ENCODE measurements around the gene SHLD2. TPM values are rescaled to one million over a fixed set of nuclear protein-coding genes. Genes with fewer than 3 reads are reported as not detected.
"Not testable (repeated sequence)": the region's sequence is repeated elsewhere in the genome, so short reads cannot be mapped to it uniquely, and the experiment has no call there.

Gene SHLD2
- total RNA-seq, 1 experiment from 2014 or later, result 15.9 TPM

DNA sequence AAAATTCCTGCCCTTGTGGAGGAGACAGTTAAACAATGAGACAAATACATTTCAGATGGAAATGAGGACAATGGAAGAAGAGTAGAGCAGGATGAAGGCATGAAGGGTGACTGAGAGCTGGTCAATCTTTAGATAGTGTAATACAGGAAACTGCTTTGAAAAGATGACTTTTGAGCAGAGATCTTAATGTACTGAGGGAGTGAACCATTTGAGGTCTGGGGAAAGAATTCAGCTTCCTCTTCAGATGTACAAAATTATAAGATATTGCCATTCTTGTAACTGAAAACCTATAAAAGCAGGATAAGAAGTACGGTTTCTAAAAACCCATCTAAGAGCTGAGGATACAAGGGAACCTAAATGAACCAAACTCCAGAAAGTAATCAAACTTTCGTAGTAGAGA is 38.9 kb downstream of the SHLD2 start:
- POLR2A ChIA-PET (ENCODE audit: unreplicated experiment); intact Hi-C loops (cut with micrococcal nuclease; ENCODE audit: unreplicated experiment); H3K79me2 ChIP-seq (ENCODE audit: low read depth); H4K20me1 ChIP-seq (ENCODE audit: insufficient read depth); H3K4me2 ChIP-seq; H3K9me2 ChIP-seq (ENCODE audit: insufficient read depth); H3K36me3 ChIP-seq (ENCODE audit: low read depth); H3K27me3 ChIP-seq (ENCODE audit: insufficient read depth, low read depth); H3K27ac ChIP-seq; H2AFZ ChIP-seq; CTCF ChIA-PET; H3F3A ChIP-seq (ENCODE audit: insufficient read depth, low read depth); H3K4me3 ChIP-seq; H3K9me3 ChIP-seq (ENCODE audit: insufficient read depth, low read depth); DNase-seq; H3K4me1 ChIP-seq (replicated peaks; ENCODE audit: insufficient read depth); BruUV-seq (replicated peaks): not testable (repeated sequence)

DNA sequence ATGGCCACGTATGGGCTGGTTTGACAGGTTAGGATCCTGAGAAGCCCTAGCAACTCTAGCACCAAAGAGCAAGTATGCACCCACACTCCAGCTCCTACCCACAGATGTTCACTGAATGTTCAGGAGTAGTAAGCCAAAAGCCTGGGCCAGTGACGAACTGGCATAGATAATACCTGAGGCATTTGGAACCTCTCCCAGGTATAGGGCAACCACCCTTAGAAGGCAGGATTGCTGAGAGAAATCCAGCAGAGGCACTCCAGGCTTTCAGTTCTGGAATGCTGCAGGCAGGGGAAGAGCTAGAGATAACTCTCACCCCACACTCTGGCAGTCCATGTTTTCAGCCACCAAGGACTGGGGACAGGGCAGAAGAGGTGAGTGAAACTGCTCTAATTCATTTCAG is 39.4 kb downstream of the SHLD2 start:
- H3K36me3 ChIP-seq (ENCODE audit: low read depth); H3K4me1 ChIP-seq (replicated peaks; ENCODE audit: insufficient read depth); H3K79me2 ChIP-seq (ENCODE audit: low read depth); H4K20me1 ChIP-seq (ENCODE audit: insufficient read depth); POLR2A ChIA-PET (ENCODE audit: unreplicated experiment); H3K4me3 ChIP-seq; H3K9me3 ChIP-seq (ENCODE audit: insufficient read depth, low read depth); intact Hi-C loops (cut with micrococcal nuclease; ENCODE audit: unreplicated experiment); H3K4me2 ChIP-seq; H2AFZ ChIP-seq; H3F3A ChIP-seq (ENCODE audit: insufficient read depth, low read depth); DNase-seq; CTCF ChIA-PET; H3K27ac ChIP-seq; BruUV-seq (replicated peaks); H3K9me2 ChIP-seq (ENCODE audit: insufficient read depth); H3K27me3 ChIP-seq (ENCODE audit: insufficient read depth, low read depth): not testable (repeated sequence)

DNA sequence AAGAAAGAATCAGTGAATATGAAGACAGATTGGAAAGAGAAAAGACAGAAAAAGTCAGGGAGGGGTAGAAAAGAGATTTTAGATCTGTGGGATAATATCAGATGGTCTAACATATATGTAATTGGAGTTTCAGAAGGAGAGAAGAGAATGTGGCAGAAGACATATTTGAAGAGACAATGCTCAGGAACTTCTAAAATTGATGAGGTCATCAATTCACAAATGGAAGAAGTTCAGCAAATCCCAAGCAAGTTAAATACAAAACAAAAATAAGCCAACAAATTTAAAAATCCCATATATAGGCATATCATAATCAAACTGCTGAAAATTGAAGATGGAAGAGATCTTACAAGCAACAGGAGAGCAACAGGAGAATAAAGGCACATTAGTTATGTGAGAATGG is 42.5 kb downstream of the SHLD2 start:
- H3F3A ChIP-seq (ENCODE audit: insufficient read depth, low read depth); H3K27ac ChIP-seq; H3K9me3 ChIP-seq (ENCODE audit: insufficient read depth, low read depth); H3K9me2 ChIP-seq (ENCODE audit: insufficient read depth); BruUV-seq (replicated peaks); DNase-seq; intact Hi-C loops (cut with micrococcal nuclease; ENCODE audit: unreplicated experiment); H4K20me1 ChIP-seq (ENCODE audit: insufficient read depth); H3K27me3 ChIP-seq (ENCODE audit: insufficient read depth, low read depth); H3K4me1 ChIP-seq (replicated peaks; ENCODE audit: insufficient read depth); H3K4me3 ChIP-seq; H3K79me2 ChIP-seq (ENCODE audit: low read depth); H3K4me2 ChIP-seq; CTCF ChIA-PET; POLR2A ChIA-PET (ENCODE audit: unreplicated experiment); H3K36me3 ChIP-seq (ENCODE audit: low read depth); H2AFZ ChIP-seq: not testable (repeated sequence)

DNA sequence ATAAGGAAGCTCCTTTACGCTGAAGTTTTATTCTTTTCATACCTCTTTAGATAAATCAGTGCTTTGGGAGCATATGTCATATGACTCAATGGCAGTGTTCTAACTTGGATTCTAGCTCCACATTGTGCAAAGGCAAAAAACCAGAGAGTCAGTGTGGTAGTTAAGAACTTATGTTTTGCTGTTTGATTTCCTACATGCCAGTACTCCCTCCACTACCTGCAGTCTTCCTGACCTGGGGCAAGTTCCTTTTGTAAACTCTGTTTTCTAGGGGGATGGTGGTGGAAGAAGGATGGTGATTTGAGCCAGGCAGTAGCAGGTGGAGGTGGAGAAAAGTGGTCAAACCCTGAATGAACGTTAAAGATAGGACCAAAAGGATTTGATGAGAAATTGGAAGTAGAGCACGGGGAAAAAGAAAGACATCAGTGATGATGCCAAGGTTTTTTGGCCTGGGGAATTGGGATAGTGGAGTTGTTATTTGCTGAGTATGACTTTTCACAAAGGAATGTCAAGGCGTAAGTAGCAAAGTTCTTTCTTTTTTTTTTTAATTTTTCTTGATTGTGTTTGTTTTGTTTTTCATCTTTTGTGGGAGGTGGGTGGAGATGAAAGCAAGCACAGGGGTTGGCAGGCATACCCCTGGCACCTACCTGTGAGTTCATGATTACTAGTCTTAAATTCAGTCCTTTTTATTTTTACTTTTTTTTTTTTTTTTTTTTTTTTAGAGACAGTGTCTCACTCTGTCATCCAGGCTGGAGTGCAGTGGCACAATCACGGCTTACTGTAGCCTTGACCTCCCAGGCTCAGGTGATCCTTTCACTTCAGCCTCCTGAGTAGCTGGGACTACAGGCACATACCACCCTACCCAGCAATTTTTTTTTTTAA is 47.5 kb downstream of the SHLD2 start:
- H3K4me3 ChIP-seq; H2AFZ ChIP-seq; POLR2A ChIA-PET (ENCODE audit: unreplicated experiment); H3F3A ChIP-seq (ENCODE audit: insufficient read depth, low read depth); BruUV-seq (replicated peaks); H3K36me3 ChIP-seq (ENCODE audit: low read depth); intact Hi-C loops (cut with micrococcal nuclease; ENCODE audit: unreplicated experiment); H4K20me1 ChIP-seq (ENCODE audit: insufficient read depth); H3K9me2 ChIP-seq (ENCODE audit: insufficient read depth); H3K79me2 ChIP-seq (ENCODE audit: low read depth); H3K27me3 ChIP-seq (ENCODE audit: insufficient read depth, low read depth); CTCF ChIA-PET; H3K9me3 ChIP-seq (ENCODE audit: insufficient read depth, low read depth); H3K4me1 ChIP-seq (replicated peaks; ENCODE audit: insufficient read depth): not testable (repeated sequence)
- Histone ChIP-seq H3K4me2 (peak overlapping the region; percentile 49), H3K27ac (0 out of 2 replicates have a peak overlapping the region, but pooled peaks have one; percentile 39)
- DNase-seq, result peak in 1 of 2 experiments; percentile 53

DNA sequence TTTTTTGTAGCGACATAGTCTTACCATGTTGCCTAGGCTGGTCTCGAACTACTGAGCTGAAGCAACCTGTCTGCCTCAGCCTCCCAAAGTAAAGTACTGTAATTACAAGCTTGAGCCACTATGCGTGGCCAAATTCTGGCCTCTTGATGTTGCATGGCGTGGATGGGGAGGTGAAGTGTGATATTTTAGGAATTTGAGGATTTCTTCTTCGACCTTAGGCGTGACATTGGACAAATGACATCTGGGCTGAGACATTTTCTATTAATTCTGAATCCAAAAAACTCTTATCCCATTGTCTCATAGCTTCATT is 48.1 kb downstream of the SHLD2 start:
- H3K9me3 ChIP-seq (ENCODE audit: insufficient read depth, low read depth); H3K9me2 ChIP-seq (ENCODE audit: insufficient read depth); BruUV-seq (replicated peaks); H3K36me3 ChIP-seq (ENCODE audit: low read depth); CTCF ChIA-PET; H3K27me3 ChIP-seq (ENCODE audit: insufficient read depth, low read depth); H3K4me2 ChIP-seq; H4K20me1 ChIP-seq (ENCODE audit: insufficient read depth); H3K4me1 ChIP-seq (replicated peaks; ENCODE audit: insufficient read depth); DNase-seq; H2AFZ ChIP-seq; intact Hi-C loops (cut with micrococcal nuclease; ENCODE audit: unreplicated experiment); H3F3A ChIP-seq (ENCODE audit: insufficient read depth, low read depth); POLR2A ChIA-PET (ENCODE audit: unreplicated experiment); H3K4me3 ChIP-seq; H3K79me2 ChIP-seq (ENCODE audit: low read depth): not testable (repeated sequence)
- 0 out of 2 replicates have a peak overlapping the region, but pooled peaks have one; percentile 39 for H3K27ac ChIP-seq

DNA sequence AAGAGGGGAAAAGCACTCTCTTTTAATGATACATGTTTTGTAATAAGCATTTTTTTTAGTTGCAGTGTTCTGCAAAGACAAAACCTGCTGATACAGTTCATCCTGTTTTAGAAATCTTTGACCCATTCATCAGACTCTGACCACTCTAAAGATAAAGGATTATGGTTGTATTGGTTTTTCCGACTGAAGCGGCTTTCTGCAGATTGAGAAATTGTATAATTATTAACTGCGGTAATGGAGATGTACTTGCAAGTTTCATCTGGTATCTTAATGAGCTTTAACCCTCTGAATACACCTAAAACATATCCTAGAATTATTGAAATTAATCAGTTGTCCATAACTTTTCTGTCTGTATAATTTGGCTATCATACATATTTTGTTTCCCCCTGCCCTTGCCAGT is 50.6 kb downstream of the SHLD2 start:
- DNase-seq; H3F3A ChIP-seq (ENCODE audit: insufficient read depth, low read depth); intact Hi-C loops (cut with micrococcal nuclease; ENCODE audit: unreplicated experiment); BruUV-seq (replicated peaks); H3K79me2 ChIP-seq (ENCODE audit: low read depth); H3K4me1 ChIP-seq (replicated peaks; ENCODE audit: insufficient read depth); H3K36me3 ChIP-seq (ENCODE audit: low read depth); CTCF ChIA-PET; H3K27me3 ChIP-seq (ENCODE audit: insufficient read depth, low read depth); H2AFZ ChIP-seq; H3K4me2 ChIP-seq; H3K27ac ChIP-seq; H3K9me2 ChIP-seq (ENCODE audit: insufficient read depth); H4K20me1 ChIP-seq (ENCODE audit: insufficient read depth); POLR2A ChIA-PET (ENCODE audit: unreplicated experiment); H3K4me3 ChIP-seq; H3K9me3 ChIP-seq (ENCODE audit: insufficient read depth, low read depth): not testable (repeated sequence)
